GM23338 (cell line): ENCODE data around the gene CCDC9B. TPM values are rescaled to one million over a fixed set of nuclear protein-coding genes. Genes with fewer than 3 reads are reported as not detected.

ENCODE experiments used
- ATAC-seq: fragments of 200-7000 bp; cut with Tn5 transposase; 3 replicates; pipeline ENCODE4 v1.9.1; 2020
- DNase-seq: peaks from one replicate; pipeline ENCODE4 v3.0.0-alpha.2; 2015; ENCODE audit warnings: low spot score
- H2AFZ ChIP-seq: fragments of 200-600 bp; sonication (generic); 2 replicates; pipeline ENCODE4 v1.8.0; 2016; ENCODE audit warnings: antibody characterized with exemption, mild to moderate bottlenecking, moderate library complexity
- H3F3A ChIP-seq: fragments of 200-600 bp; sonication (generic); replicated peaks from 2 replicates; pipeline ENCODE4 v1.8.0; 2017; ENCODE audit warnings: antibody characterized with exemption, mixed run types, low read depth
- H3K27ac ChIP-seq: fragments of 200-600 bp; sonication (generic); 2 replicates; pipeline ENCODE4 v1.6.1; 2016; ENCODE audit warnings: low read depth
- H3K27me3 ChIP-seq: fragments of 200-600 bp; sonication (generic); 2 replicates; pipeline ENCODE4 v1.8.0; 2016; ENCODE audit warnings: mild to moderate bottlenecking, mixed run types, moderate library complexity; ENCODE audit not compliant: insufficient read depth
- H3K36me3 ChIP-seq: fragments of 200-600 bp; sonication (generic); 2 replicates; pipeline ENCODE4 v1.8.0; 2016; ENCODE audit warnings: mild to moderate bottlenecking; ENCODE audit not compliant: insufficient read depth
- H3K4me1 ChIP-seq: fragments of 200-600 bp; sonication (generic); 2 replicates; pipeline ENCODE4 v1.8.0; 2016; ENCODE audit warnings: mild to moderate bottlenecking, moderate library complexity; ENCODE audit not compliant: insufficient read depth
- H3K4me2 ChIP-seq: fragments of 200-600 bp; sonication (generic); 2 replicates; pipeline ENCODE4 v1.7.1; 2017; ENCODE audit warnings: mixed run types
- H3K4me3 ChIP-seq: fragments of 200-600 bp; sonication (generic); 2 replicates; pipeline ENCODE4 v1.6.1; 2016; ENCODE audit warnings: mixed run types
- H3K79me2 ChIP-seq: fragments of 200-600 bp; sonication (generic); replicated peaks from 2 replicates; pipeline ENCODE4 v1.8.0; 2017; ENCODE audit warnings: mild to moderate bottlenecking; ENCODE audit not compliant: insufficient read depth
- H3K9me2 ChIP-seq: fragments of 200-600 bp; sonication (generic); 2 replicates; pipeline ENCODE4 v1.8.0; 2017; ENCODE audit not compliant: insufficient read depth
- H4K20me1 ChIP-seq: fragments of 200-600 bp; sonication (generic); replicated peaks from 2 replicates; pipeline ENCODE4 v1.8.0; 2017; ENCODE audit warnings: mild to moderate bottlenecking; ENCODE audit not compliant: insufficient read depth
- H3K27ac Mint-ChIP-seq: 2 replicates; pipeline ENCODE4 v1.8.0; 2020; ENCODE audit warnings: inconsistent platforms, mild to moderate bottlenecking, moderate library complexity, mixed read lengths
- H3K27me3 Mint-ChIP-seq: 3 replicates; pipeline ENCODE4 v1.8.0; 2022; ENCODE audit warnings: low read depth, mild to moderate bottlenecking, moderate library complexity, mixed read lengths, inconsistent platforms; ENCODE audit not compliant: insufficient read depth, poor library complexity
- H3K36me3 Mint-ChIP-seq: 3 replicates; pipeline ENCODE4 v1.8.0; 2021; ENCODE audit warnings: low read depth, mild to moderate bottlenecking, inconsistent platforms, moderate library complexity, mixed read lengths
- H3K4me1 Mint-ChIP-seq: 3 replicates; pipeline ENCODE4 v1.8.0; 2020; ENCODE audit warnings: mild to moderate bottlenecking, inconsistent platforms, mixed read lengths
- H3K4me3 Mint-ChIP-seq: 3 replicates; pipeline ENCODE4 v1.8.0; 2021; ENCODE audit warnings: moderate library complexity, mild to moderate bottlenecking, inconsistent platforms, mixed read lengths
- H3K9me3 Mint-ChIP-seq: 3 replicates; pipeline ENCODE4 v1.8.0; 2020; ENCODE audit warnings: moderate library complexity, mild to moderate bottlenecking, inconsistent platforms, mixed read lengths
- CREB1 ChIP-seq: fragments of 250-450 bp; sonication (Bioruptor Pico); IDR thresholded peaks from 2 replicates; pipeline ENCODE4 v1.5.0; 2020; ENCODE audit warnings: low read depth, mild to moderate bottlenecking, moderate library complexity
- EZH2 ChIP-seq: fragments of 200-600 bp; sonication (generic); IDR thresholded peaks from one replicate; pipeline ENCODE4 v1.8.0; 2017; ENCODE audit warnings: antibody characterized with exemption, mild to moderate bottlenecking, low read depth; ENCODE audit not compliant: unreplicated experiment
- EZH2phosphoT487 ChIP-seq: fragments of 200-600 bp; sonication (generic); IDR thresholded peaks from one replicate; pipeline ENCODE4 v1.8.1; 2018; ENCODE audit warnings: antibody characterized with exemption; ENCODE audit not compliant: unreplicated experiment
- JUNB ChIP-seq: IDR thresholded peaks from one replicate; pipeline ENCODE4 v1.6.1; 2016; ENCODE audit warnings: antibody characterized with exemption; ENCODE audit not compliant: unreplicated experiment
- NANOG ChIP-seq: IDR thresholded peaks from 2 replicates; pipeline ENCODE4 v1.6.1; 2016; ENCODE audit warnings: antibody characterized with exemption, borderline replicate concordance
- POLR2AphosphoS5 ChIP-seq: IDR thresholded peaks from 2 replicates; pipeline ENCODE4 v1.6.1; 2016; ENCODE audit warnings: antibody characterized with exemption, low read depth
- STAT1 ChIP-seq: IDR thresholded peaks from one replicate; pipeline ENCODE4 v1.6.1; 2016; ENCODE audit warnings: antibody characterized with exemption; ENCODE audit not compliant: unreplicated experiment
- ZNF114 ChIP-seq: fragments of 250-450 bp; sonication (Bioruptor Pico); IDR thresholded peaks from 2 replicates; pipeline ENCODE4 v1.5.0; 2020; ENCODE audit warnings: mild to moderate bottlenecking, moderate library complexity
- ZNF331 ChIP-seq: fragments of 250-450 bp; sonication (Bioruptor Pico); IDR thresholded peaks from 2 replicates; pipeline ENCODE4 v1.5.0; 2020; ENCODE audit warnings: low read depth, mild to moderate bottlenecking, moderate library complexity
- polyA plus RNA-seq: library from polyadenylated mRNA; unstranded; fragments of >200 nt; fragmentation: Nextera tagmentation; extraction: Ambion mirVana; gene quantifications from 2 replicates; pipeline ENCODE4 v1.2.1, GENCODE V29; 2016
- total RNA-seq: library from RNA; depleted of rRNA; stranded (reverse); fragments of >200 nt; shearing (Covaris generic); gene quantifications from 2 replicates; pipeline ENCODE4 v1.2.3, GENCODE V29; 2014
- TF ChIP-seq, protein P1 (sequence below): fragments of 250-450 bp; sonication (Bioruptor Pico); IDR thresholded peaks from 2 replicates; pipeline ENCODE4 v1.5.0; 2020; ENCODE audit warnings: mild to moderate bottlenecking, moderate library complexity
- TF ChIP-seq, protein P2 (sequence below): IDR thresholded peaks from 2 replicates; pipeline ENCODE4 v1.6.1; 2016; ENCODE audit warnings: antibody characterized with exemption
- TF ChIP-seq, protein P3 (sequence below): IDR thresholded peaks from one replicate; pipeline ENCODE4 v1.6.1; 2018; ENCODE audit warnings: antibody characterized with exemption; ENCODE audit not compliant: unreplicated experiment
- TF ChIP-seq, protein P4 (sequence below), 2 experiments: fragments of 200-600 bp in 1 of 2; sonication (generic) in 1 of 2; conservative IDR thresholded peaks; 2 replicates each; pipeline versions ENCODE4 v1.5.1 to v1.6.1; 2016 to 2017; ENCODE audit warnings: antibody characterized with exemption in 2 of 2, low read depth in 2 of 2, mild to moderate bottlenecking in 2 of 2, moderate library complexity in 1 of 2

The CCDC9B gene
- total and polyA plus RNA-seq, 2 experiments from 2014 or later = 0.18 to 0.97 TPM

DNA sequence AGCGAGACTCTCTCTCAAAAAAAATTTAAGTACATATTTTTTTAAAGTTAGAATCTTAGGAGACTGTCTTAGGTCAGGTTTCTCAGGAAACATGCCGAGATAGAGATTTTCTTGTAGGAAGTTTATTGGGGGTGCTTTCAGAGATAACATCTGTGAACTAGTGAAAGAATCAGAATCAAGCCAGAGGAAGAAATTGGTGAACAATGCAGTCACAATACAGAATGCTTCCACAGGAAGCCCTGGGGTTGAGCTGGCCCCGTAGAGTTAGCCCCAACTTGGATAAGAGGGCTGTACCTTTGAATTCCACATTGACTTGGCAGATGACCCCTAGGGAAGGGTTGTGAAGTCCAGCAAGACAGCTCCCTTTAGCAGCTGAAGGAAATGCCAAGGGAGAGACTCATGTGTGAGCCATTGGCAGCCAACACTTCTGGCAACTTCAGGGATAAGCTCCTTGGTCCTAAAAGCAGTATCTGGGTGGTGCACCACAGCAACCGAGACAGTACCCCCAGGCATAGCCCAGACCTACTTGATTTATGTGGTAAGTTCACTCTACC, 25.9 kb downstream of the CCDC9B start:
- no peak for DNase-seq
- Histone ChIP-seq H3K4me2 (no peak overlapping the region), H3K27ac (no peak overlapping the region), H3F3A (no peaks in the 10 kb centered on the region), H3K9me2 (0 out of 2 replicates have a peak, but pooled peaks cover 8% of the 10 kb centered on the region), H3K27me3 (peaks cover 3% of the 10 kb centered on the region; the same call in 1 of the 2 replicates), H3K4me1 (peaks cover under 1% of the 10 kb centered on the region; the same call in 1 of the 2 replicates), H3K36me3 (no peaks in the 10 kb centered on the region), H2AFZ (no peak overlapping the region), H3K4me3 (no peak overlapping the region), H4K20me1 (no peaks in the 10 kb centered on the region), H3K79me2 (no peaks in the 10 kb centered on the region)
- TF ChIP-seq CREB1 (CRISPR knock-in tag) = no peak
- TF ChIP-seq, protein P1, sequence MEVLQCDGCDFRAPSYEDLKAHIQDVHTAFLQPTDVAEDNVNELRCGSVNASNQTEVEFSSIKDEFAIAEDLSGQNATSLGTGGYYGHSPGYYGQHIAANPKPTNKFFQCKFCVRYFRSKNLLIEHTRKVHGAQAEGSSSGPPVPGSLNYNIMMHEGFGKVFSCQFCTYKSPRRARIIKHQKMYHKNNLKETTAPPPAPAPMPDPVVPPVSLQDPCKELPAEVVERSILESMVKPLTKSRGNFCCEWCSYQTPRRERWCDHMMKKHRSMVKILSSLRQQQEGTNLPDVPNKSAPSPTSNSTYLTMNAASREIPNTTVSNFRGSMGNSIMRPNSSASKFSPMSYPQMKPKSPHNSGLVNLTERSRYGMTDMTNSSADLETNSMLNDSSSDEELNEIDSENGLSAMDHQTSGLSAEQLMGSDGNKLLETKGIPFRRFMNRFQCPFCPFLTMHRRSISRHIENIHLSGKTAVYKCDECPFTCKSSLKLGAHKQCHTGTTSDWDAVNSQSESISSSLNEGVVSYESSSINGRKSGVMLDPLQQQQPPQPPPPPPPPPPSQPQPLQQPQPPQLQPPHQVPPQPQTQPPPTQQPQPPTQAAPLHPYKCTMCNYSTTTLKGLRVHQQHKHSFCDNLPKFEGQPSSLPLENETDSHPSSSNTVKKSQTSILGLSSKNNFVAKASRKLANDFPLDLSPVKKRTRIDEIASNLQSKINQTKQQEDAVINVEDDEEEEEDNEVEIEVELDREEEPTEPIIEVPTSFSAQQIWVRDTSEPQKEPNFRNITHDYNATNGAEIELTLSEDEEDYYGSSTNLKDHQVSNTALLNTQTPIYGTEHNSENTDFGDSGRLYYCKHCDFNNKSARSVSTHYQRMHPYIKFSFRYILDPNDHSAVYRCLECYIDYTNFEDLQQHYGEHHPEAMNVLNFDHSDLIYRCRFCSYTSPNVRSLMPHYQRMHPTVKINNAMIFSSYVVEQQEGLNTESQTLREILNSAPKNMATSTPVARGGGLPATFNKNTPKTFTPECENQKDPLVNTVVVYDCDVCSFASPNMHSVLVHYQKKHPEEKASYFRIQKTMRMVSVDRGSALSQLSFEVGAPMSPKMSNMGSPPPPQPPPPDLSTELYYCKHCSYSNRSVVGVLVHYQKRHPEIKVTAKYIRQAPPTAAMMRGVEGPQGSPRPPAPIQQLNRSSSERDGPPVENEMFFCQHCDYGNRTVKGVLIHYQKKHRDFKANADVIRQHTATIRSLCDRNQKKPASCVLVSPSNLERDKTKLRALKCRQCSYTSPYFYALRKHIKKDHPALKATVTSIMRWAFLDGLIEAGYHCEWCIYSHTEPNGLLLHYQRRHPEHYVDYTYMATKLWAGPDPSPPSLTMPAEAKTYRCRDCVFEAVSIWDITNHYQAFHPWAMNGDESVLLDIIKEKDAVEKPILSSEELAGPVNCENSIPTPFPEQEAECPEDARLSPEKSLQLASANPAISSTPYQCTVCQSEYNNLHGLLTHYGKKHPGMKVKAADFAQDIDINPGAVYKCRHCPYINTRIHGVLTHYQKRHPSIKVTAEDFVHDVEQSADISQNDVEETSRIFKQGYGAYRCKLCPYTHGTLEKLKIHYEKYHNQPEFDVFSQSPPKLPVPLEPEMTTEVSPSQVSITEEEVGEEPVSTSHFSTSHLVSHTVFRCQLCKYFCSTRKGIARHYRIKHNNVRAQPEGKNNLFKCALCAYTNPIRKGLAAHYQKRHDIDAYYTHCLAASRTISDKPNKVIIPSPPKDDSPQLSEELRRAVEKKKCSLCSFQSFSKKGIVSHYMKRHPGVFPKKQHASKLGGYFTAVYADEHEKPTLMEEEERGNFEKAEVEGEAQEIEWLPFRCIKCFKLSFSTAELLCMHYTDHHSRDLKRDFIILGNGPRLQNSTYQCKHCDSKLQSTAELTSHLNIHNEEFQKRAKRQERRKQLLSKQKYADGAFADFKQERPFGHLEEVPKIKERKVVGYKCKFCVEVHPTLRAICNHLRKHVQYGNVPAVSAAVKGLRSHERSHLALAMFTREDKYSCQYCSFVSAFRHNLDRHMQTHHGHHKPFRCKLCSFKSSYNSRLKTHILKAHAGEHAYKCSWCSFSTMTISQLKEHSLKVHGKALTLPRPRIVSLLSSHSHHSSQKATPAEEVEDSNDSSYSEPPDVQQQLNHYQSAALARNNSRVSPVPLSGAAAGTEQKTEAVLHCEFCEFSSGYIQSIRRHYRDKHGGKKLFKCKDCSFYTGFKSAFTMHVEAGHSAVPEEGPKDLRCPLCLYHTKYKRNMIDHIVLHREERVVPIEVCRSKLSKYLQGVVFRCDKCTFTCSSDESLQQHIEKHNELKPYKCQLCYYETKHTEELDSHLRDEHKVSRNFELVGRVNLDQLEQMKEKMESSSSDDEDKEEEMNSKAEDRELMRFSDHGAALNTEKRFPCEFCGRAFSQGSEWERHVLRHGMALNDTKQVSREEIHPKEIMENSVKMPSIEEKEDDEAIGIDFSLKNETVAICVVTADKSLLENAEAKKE (CRISPR knock-in tag) = no peak
- TF ChIP-seq, protein P2, sequence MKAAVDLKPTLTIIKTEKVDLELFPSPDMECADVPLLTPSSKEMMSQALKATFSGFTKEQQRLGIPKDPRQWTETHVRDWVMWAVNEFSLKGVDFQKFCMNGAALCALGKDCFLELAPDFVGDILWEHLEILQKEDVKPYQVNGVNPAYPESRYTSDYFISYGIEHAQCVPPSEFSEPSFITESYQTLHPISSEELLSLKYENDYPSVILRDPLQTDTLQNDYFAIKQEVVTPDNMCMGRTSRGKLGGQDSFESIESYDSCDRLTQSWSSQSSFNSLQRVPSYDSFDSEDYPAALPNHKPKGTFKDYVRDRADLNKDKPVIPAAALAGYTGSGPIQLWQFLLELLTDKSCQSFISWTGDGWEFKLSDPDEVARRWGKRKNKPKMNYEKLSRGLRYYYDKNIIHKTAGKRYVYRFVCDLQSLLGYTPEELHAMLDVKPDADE = no peak
- TF ChIP-seq EZH2phosphoT487 = no peak
- no peak for TF ChIP-seq STAT1
- no peak for TF ChIP-seq POLR2AphosphoS5
- TF ChIP-seq JUNB = no peak
- no peak for TF ChIP-seq ZNF114 (CRISPR knock-in tag)
- TF ChIP-seq ZNF331 (CRISPR knock-in tag) = no peak
- TF ChIP-seq EZH2 = no peak
- no peak for TF ChIP-seq NANOG
- TF ChIP-seq, protein P3, sequence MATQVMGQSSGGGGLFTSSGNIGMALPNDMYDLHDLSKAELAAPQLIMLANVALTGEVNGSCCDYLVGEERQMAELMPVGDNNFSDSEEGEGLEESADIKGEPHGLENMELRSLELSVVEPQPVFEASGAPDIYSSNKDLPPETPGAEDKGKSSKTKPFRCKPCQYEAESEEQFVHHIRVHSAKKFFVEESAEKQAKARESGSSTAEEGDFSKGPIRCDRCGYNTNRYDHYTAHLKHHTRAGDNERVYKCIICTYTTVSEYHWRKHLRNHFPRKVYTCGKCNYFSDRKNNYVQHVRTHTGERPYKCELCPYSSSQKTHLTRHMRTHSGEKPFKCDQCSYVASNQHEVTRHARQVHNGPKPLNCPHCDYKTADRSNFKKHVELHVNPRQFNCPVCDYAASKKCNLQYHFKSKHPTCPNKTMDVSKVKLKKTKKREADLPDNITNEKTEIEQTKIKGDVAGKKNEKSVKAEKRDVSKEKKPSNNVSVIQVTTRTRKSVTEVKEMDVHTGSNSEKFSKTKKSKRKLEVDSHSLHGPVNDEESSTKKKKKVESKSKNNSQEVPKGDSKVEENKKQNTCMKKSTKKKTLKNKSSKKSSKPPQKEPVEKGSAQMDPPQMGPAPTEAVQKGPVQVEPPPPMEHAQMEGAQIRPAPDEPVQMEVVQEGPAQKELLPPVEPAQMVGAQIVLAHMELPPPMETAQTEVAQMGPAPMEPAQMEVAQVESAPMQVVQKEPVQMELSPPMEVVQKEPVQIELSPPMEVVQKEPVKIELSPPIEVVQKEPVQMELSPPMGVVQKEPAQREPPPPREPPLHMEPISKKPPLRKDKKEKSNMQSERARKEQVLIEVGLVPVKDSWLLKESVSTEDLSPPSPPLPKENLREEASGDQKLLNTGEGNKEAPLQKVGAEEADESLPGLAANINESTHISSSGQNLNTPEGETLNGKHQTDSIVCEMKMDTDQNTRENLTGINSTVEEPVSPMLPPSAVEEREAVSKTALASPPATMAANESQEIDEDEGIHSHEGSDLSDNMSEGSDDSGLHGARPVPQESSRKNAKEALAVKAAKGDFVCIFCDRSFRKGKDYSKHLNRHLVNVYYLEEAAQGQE = no peak
- TF ChIP-seq, protein P4, sequence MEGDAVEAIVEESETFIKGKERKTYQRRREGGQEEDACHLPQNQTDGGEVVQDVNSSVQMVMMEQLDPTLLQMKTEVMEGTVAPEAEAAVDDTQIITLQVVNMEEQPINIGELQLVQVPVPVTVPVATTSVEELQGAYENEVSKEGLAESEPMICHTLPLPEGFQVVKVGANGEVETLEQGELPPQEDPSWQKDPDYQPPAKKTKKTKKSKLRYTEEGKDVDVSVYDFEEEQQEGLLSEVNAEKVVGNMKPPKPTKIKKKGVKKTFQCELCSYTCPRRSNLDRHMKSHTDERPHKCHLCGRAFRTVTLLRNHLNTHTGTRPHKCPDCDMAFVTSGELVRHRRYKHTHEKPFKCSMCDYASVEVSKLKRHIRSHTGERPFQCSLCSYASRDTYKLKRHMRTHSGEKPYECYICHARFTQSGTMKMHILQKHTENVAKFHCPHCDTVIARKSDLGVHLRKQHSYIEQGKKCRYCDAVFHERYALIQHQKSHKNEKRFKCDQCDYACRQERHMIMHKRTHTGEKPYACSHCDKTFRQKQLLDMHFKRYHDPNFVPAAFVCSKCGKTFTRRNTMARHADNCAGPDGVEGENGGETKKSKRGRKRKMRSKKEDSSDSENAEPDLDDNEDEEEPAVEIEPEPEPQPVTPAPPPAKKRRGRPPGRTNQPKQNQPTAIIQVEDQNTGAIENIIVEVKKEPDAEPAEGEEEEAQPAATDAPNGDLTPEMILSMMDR (conservative IDR thresholded peaks at IDR 0.05; ENCODE audit: low read depth in 2 of 2) = no peak
- H3K27me3 Mint-ChIP-seq = peaks cover 1% of the 10 kb centered on the region
- no peak overlapping the region for H3K27ac Mint-ChIP-seq
- ATAC-seq = no peak
- H3K4me1 Mint-ChIP-seq = peaks cover 3% of the 10 kb centered on the region
- H3K9me3 Mint-ChIP-seq = no peaks in the 10 kb centered on the region
- H3K36me3 Mint-ChIP-seq = no peaks in the 10 kb centered on the region
- no peak overlapping the region for H3K4me3 Mint-ChIP-seq
